HT-29 (cell line): ENCODE results near the gene ST6GALNAC2. TPM values are rescaled to one million over a fixed set of nuclear protein-coding genes. Genes with fewer than 3 reads are reported as not detected.
"Not testable (repeated sequence)": the region's sequence is repeated elsewhere in the genome, so short reads cannot be mapped to it uniquely, and the experiment has no call there.

ENCODE experiments used
- DNase-seq: peaks from one replicate; pipeline ENCODE4 v3.0.0-alpha.2; 2015; ENCODE audit warnings: low spot score
- total RNA-seq: library from RNA; depleted of rRNA; stranded (reverse); fragments of >200 nt; shearing (Covaris generic); gene quantifications from 2 replicates; pipeline ENCODE4 v1.2.3, GENCODE V29; 2014

The ST6GALNAC2 gene
- total RNA-seq, 1 experiment from 2014 or later = 2.6 TPM

- peak; percentile 90 for DNase-seq
Measured at GRCh38 chr17:76540381-76541300, 45.0 kb downstream of the ST6GALNAC2 start.

- no peak for DNase-seq
Measured at GRCh38 chr17:76539631-76540271, 45.9 kb downstream of the ST6GALNAC2 start, which contains the start of gene PRCD. Gene PRCD, plus strand, starts transcription at chr17:76540044. Its CDS starts 98 bp downstream, at chr17:76540142.

GRCh38 chr17:76538941-76539570, 46.6 kb downstream of the ST6GALNAC2 start:
- no peak for DNase-seq

- no peak for DNase-seq
Measured at GRCh38 chr17:76538281-76538931, 47.3 kb downstream of the ST6GALNAC2 start.

- DNase-seq = no peak
Measured at GRCh38 chr17:76537578-76538280, 47.9 kb downstream of the ST6GALNAC2 start, which contains the start of gene CYGB. Gene CYGB, minus strand, starts transcription at chr17:76537709. Its CDS starts 167 bp downstream, at chr17:76537542.

GRCh38 chr17:76537288-76537577, 48.4 kb downstream of the ST6GALNAC2 start:
- DNase-seq = no peak

GRCh38 chr17:76536511-76537287, 49.0 kb downstream of the ST6GALNAC2 start:
- DNase-seq = no peak

- DNase-seq = no peak
Measured at GRCh38 chr17:76535788-76536510, 49.7 kb downstream of the ST6GALNAC2 start.

GRCh38 chr17:76534831-76535732, 50.6 kb downstream of the ST6GALNAC2 start:
- no peak for DNase-seq

GRCh38 chr17:76533640-76534359, 51.9 kb downstream of the ST6GALNAC2 start:
- not testable (repeated sequence) for DNase-seq

GRCh38 chr17:76532072-76532651, 53.5 kb downstream of the ST6GALNAC2 start:
- no peak for DNase-seq

- no peak for DNase-seq
Measured at GRCh38 chr17:76531486-76532038, 54.1 kb downstream of the ST6GALNAC2 start.

GRCh38 chr17:76530811-76531485, 54.7 kb downstream of the ST6GALNAC2 start:
- no peak for DNase-seq

- DNase-seq = no peak
Measured at GRCh38 chr17:76530095-76530723, 55.5 kb downstream of the ST6GALNAC2 start.

- DNase-seq = no peak
Measured at GRCh38 chr17:76529224-76530094, 56.2 kb downstream of the ST6GALNAC2 start.
